Naive thymus-derived CD4-positive, alpha-beta T cell (primary cell): Measurements from ENCODE around the gene MDC1. TPM values are rescaled to one million over a fixed set of nuclear protein-coding genes. Genes with fewer than 3 reads are reported as not detected.

Source experiments
- ATAC-seq: fragments of 150-1000 bp; cut with Tn5 transposase; 2 replicates; pipeline ENCODE4 v1.10.0; 2021; ENCODE audit warnings: mild to moderate bottlenecking, moderate library complexity
- CTCF ChIA-PET: fragments of 350-600 bp; sonication (Branson Sonifier 250); formaldehyde crosslinking; loops from one replicate; lab custom pipeline; 2021; ENCODE audit warnings: antibody characterized with exemption; lab: Charles Lee
- POLR2A ChIA-PET: fragments of 350-600 bp; sonication (Branson Sonifier 250); formaldehyde crosslinking; loops from one replicate; lab custom pipeline; 2021; ENCODE audit warnings: antibody characterized with exemption, inconsistent platforms; lab: Charles Lee
- DNase-seq, 9 donors: peaks; one replicate each; pipeline versions ENCODE4 v3.0.0 to v3.0.0-alpha.2; 2020 to 2022; ENCODE audit warnings: mixed read lengths in 1 of 9
- H3K27ac ChIP-seq: one replicate; pipeline ENCODE4 v1.7.0; 2013; ENCODE audit warnings: mild to moderate bottlenecking, low read depth, low read length, moderate library complexity
- H3K27me3 ChIP-seq, 2 donors: one replicate each; pipeline ENCODE4 v1.7.0; 2013; ENCODE audit warnings: low read length in 2 of 2, mild to moderate bottlenecking in 2 of 2, moderate library complexity in 2 of 2; ENCODE audit not compliant: control insufficient read depth in 2 of 2, insufficient read depth in 2 of 2
- H3K36me3 ChIP-seq, 3 experiments: 1 replicate in 2 of 3; 2 replicates in 1 of 3; pipeline ENCODE4 v1.7.0; 2013; ENCODE audit warnings: low read length in 3 of 3, mild to moderate bottlenecking in 3 of 3, moderate library complexity in 1 of 3; ENCODE audit not compliant: insufficient read depth in 3 of 3, control insufficient read depth in 2 of 3
- H3K4me1 ChIP-seq, 2 donors: one replicate each; pipeline ENCODE4 v1.7.0; 2013; ENCODE audit warnings: low read length in 2 of 2, mild to moderate bottlenecking in 2 of 2, moderate library complexity in 1 of 2; ENCODE audit not compliant: control insufficient read depth in 2 of 2, insufficient read depth in 2 of 2
- H3K4me3 ChIP-seq: 2 replicates; pipeline ENCODE4 v1.7.0; 2013; ENCODE audit warnings: mild to moderate bottlenecking, low read length
- H3K9me3 ChIP-seq, 3 experiments: 1 replicate in 2 of 3; 2 replicates in 1 of 3; pipeline ENCODE4 v1.7.0; 2013; ENCODE audit warnings: low read length in 3 of 3; ENCODE audit not compliant: control insufficient read depth in 2 of 3
- H3K27ac Mint-ChIP-seq, 9 donors: one replicate each; pipeline ENCODE4 v1.8.0; 2020 to 2022; ENCODE audit warnings: mixed read lengths in 9 of 9, mild to moderate bottlenecking in 8 of 9, moderate library complexity in 5 of 9, inconsistent platforms in 2 of 9
- H3K27me3 Mint-ChIP-seq, 5 donors: one replicate each; pipeline ENCODE4 v1.8.0; 2021 to 2022; ENCODE audit warnings: mixed read lengths in 5 of 5, mild to moderate bottlenecking in 1 of 5
- H3K36me3 Mint-ChIP-seq, 5 donors: one replicate each; pipeline ENCODE4 v1.8.0; 2020 to 2022; ENCODE audit warnings: mixed read lengths in 5 of 5, mild to moderate bottlenecking in 3 of 5, inconsistent platforms in 1 of 5
- H3K4me1 Mint-ChIP-seq, 7 donors: one replicate each; pipeline ENCODE4 v1.8.0; 2020 to 2022; ENCODE audit warnings: mixed read lengths in 7 of 7, mild to moderate bottlenecking in 3 of 7, inconsistent platforms in 1 of 7
- H3K4me3 Mint-ChIP-seq, 10 donors: one replicate each; pipeline ENCODE4 v1.8.0; 2020 to 2022; ENCODE audit warnings: mild to moderate bottlenecking in 10 of 10, mixed read lengths in 10 of 10, moderate library complexity in 6 of 10, inconsistent platforms in 2 of 10
- H3K9me3 Mint-ChIP-seq, 11 donors: one replicate each; pipeline ENCODE4 v1.8.0; 2020 to 2022; ENCODE audit warnings: mixed read lengths in 11 of 11, mild to moderate bottlenecking in 4 of 11, inconsistent platforms in 1 of 11, moderate library complexity in 1 of 11
- intact Hi-C, 2 donors: fragments of 100-400 bp; cut with micrococcal nuclease; formaldehyde crosslinking; loops; one replicate each; pipeline ENCODE4 v1.15.1; 2023
- polyA plus RNA-seq, 2 donors: library from polyadenylated mRNA; unstranded; fragments of 300-500 nt; fragmentation: Illumina TruSeq; gene quantifications; one replicate each; pipeline ENCODE4 v1.2.3, GENCODE V29; 2021
- total RNA-seq, 6 experiments: library from RNA in 5 of 6; stranded (reverse) in 5 of 6; gene quantifications; 1 replicate in 5 of 6; 2 replicates in 1 of 6; pipeline ENCODE4 v1.2.3 and lab custom pipeline; 2021 to 2026

MDC1 gene
- total and polyA plus RNA-seq, 7 experiments from 2014 or later, result 4.5 to 78.9 (median 50.7) TPM

- Histone ChIP-seq H3K4me3 (peak overlapping the region; percentile 98), H3K27ac (peak overlapping the region; percentile 95), H3K27me3 (no peaks in the 10 kb centered on the region), H3K9me3 (no peaks in the 10 kb centered on the region), H3K4me1 (peaks cover 13 to 30% of the 10 kb centered on the region in 2 donors), H3K36me3 (peaks cover 0 to 43% (median 8%) of the 10 kb centered on the region in 3 experiments)
- Mint-ChIP-seq H3K4me3 (peak overlapping the region; percentile 90 to 100 (median 97)), H3K27ac (peak overlapping the region; percentile 95 to 99 (median 97)), H3K4me1 (peaks cover 38 to 49% (median 42%) of the 10 kb centered on the region in 7 donors), H3K27me3 (no peaks in the 10 kb centered on the region), H3K9me3 (peaks cover 0 to 5% (median 0%) of the 10 kb centered on the region in 11 donors), H3K36me3 (peaks cover 24 to 75% (median 29%) of the 10 kb centered on the region in 5 donors)
- no peak for ATAC-seq
- POLR2A ChIA-PET, result interaction anchor here (0.6 to 15.7 kb wide), 19 partner anchors 7 to 205 kb away, joined by 3 to 499 read pairs (median 4); partner anchors contain the start of genes DHX16, MDC1, MRPS18B and NRM
- intact Hi-C loops, result loop anchor here (2.0 to 5.0 kb wide), 4 partner anchors 127 to 474 kb away; partner anchors contain the start of genes CCHCR1 (in 1 of the 2), GNL1 (in 1 of the 2), PRR3 (in 1 of the 2) and TCF19 (in 1 of the 2)
- CTCF ChIA-PET, result interaction anchor here (1.0 to 8.9 kb wide), 2 partner anchors 37 to 55 kb away, joined by 3 to 304 read pairs; partner anchors contain the start of genes MDC1 and TUBB
- DNase-seq, result no peak
Observed at GRCh38 chr6:30683183-30683979, 33.7 kb downstream of the MDC1 start.

- H3K9me3 ChIP-seq, result no peaks in the 10 kb centered on the region
- H3K27ac Mint-ChIP-seq, result peak overlapping the region; percentile 95 to 99 (median 97)
- ATAC-seq, result peak; percentile 81
- H3K36me3 Mint-ChIP-seq, result peaks cover 24 to 74% (median 29%) of the 10 kb centered on the region in 5 donors
- H3K4me1 ChIP-seq, result peaks cover 5 to 24% of the 10 kb centered on the region in 2 donors
- peaks cover 3 to 49% (median 9%) of the 10 kb centered on the region in 3 experiments for H3K36me3 ChIP-seq
- no peaks in the 10 kb centered on the region for H3K27me3 Mint-ChIP-seq
- peaks cover 30 to 44% (median 34%) of the 10 kb centered on the region in 7 donors for H3K4me1 Mint-ChIP-seq
- ChIA-PET POLR2A (interaction anchor here (0.6 to 15.7 kb wide), 20 partner anchors 8 to 206 kb away, joined by 3 to 499 read pairs (median 4); partner anchors contain the start of genes DHX16, MDC1, MRPS18B and NRM), CTCF (interaction anchor here (0.5 to 8.9 kb wide), 7 partner anchors 13 to 412 kb away, joined by 3 to 304 read pairs (median 3); partner anchors contain the start of genes MDC1 and TUBB)
- peak overlapping the region; percentile 95 for H3K27ac ChIP-seq
- H3K4me3 ChIP-seq, result peak overlapping the region; percentile 98
- H3K27me3 ChIP-seq, result no peaks in the 10 kb centered on the region
- DNase-seq, result peak; percentile 69 to 93 (median 89)
- intact Hi-C loops, result loop anchor here (1.0 to 5.0 kb wide), 12 partner anchors 9 to 675 kb away; partner anchors contain the start of genes GNL1 (in 2 of the 2), MDC1 (in 2 of the 2), MRPS18B (in 2 of the 2) and PPP1R10 (in 2 of the 2)
- peaks cover 0 to 5% (median 0%) of the 10 kb centered on the region in 11 donors for H3K9me3 Mint-ChIP-seq
- H3K4me3 Mint-ChIP-seq, result peak overlapping the region; percentile 90 to 100 (median 97)
Observed at GRCh38 chr6:30682143-30683117, 34.7 kb downstream of the MDC1 start.

- no peaks in the 10 kb centered on the region for H3K27me3 ChIP-seq
- CTCF ChIA-PET, result interaction anchor here (0.5 to 8.9 kb wide), 8 partner anchors 38 to 412 kb away, joined by 3 to 304 read pairs (median 4); partner anchors contain the start of genes MDC1 and TUBB
- no peaks in the 10 kb centered on the region for H3K27me3 Mint-ChIP-seq
- H3K4me3 Mint-ChIP-seq, result peak overlapping the region; percentile 90 to 100 (median 97)
- H3K36me3 ChIP-seq, result peaks cover 3 to 52% (median 16%) of the 10 kb centered on the region in 3 experiments
- peaks cover 30 to 46% (median 34%) of the 10 kb centered on the region in 7 donors for H3K4me1 Mint-ChIP-seq
- H3K27ac ChIP-seq, result peak overlapping the region; percentile 95
- DNase-seq (peak in 1 of 9 donors; percentile 27), ATAC-seq (no peak)
- intact Hi-C loops, result loop anchor here (1.0 to 5.0 kb wide), 12 partner anchors 9 to 676 kb away; partner anchors contain the start of genes GNL1 (in 2 of the 2), MDC1 (in 2 of the 2), MRPS18B (in 2 of the 2) and PPP1R10 (in 2 of the 2)
- peaks cover 0 to 5% (median 0%) of the 10 kb centered on the region in 11 donors for H3K9me3 Mint-ChIP-seq
- POLR2A ChIA-PET, result interaction anchor here (0.6 to 15.7 kb wide), 16 partner anchors 9 to 188 kb away, joined by 3 to 499 read pairs (median 8); partner anchors contain the start of genes DHX16, MDC1, MRPS18B and NRM
- peak overlapping the region; percentile 98 for H3K4me3 ChIP-seq
- peaks cover 24 to 76% (median 32%) of the 10 kb centered on the region in 5 donors for H3K36me3 Mint-ChIP-seq
- H3K27ac Mint-ChIP-seq, result peak overlapping the region; percentile 95 to 99 (median 97)
- H3K9me3 ChIP-seq, result no peaks in the 10 kb centered on the region
- peaks cover 5 to 24% of the 10 kb centered on the region in 2 donors for H3K4me1 ChIP-seq
Observed at GRCh38 chr6:30681766-30682142, 35.3 kb downstream of the MDC1 start.

- H3K27ac Mint-ChIP-seq, result peak overlapping the region; percentile 85 to 99 (median 97)
- H3K27me3 Mint-ChIP-seq, result no peaks in the 10 kb centered on the region
- Histone ChIP-seq H3K27ac (peak overlapping the region; percentile 95), H3K4me1 (peaks cover 5 to 24% of the 10 kb centered on the region in 2 donors), H3K27me3 (no peaks in the 10 kb centered on the region), H3K4me3 (peak overlapping the region; percentile 98), H3K36me3 (peaks cover 10 to 50% (median 28%) of the 10 kb centered on the region in 3 experiments), H3K9me3 (no peaks in the 10 kb centered on the region)
- ChIA-PET CTCF (interaction anchor here (0.6 to 8.9 kb wide), 14 partner anchors 12 to 139 kb away, joined by 3 to 304 read pairs (median 8); partner anchors contain the start of genes MDC1, MRPS18B, NRM and PPP1R10), POLR2A (interaction anchor here (1.2 to 15.7 kb wide), 9 partner anchors 11 to 65 kb away, joined by 4 to 499 read pairs (median 18); partner anchors contain the start of genes MDC1, MRPS18B, NRM and PPP1R10)
- H3K4me1 Mint-ChIP-seq, result peaks cover 22 to 47% (median 40%) of the 10 kb centered on the region in 7 donors
- peak overlapping the region; percentile 90 to 100 (median 97) for H3K4me3 Mint-ChIP-seq
- intact Hi-C loops, result loop anchor here (1.0 to 10.0 kb wide), 8 partner anchors 42 to 477 kb away; partner anchors contain the start of genes CCHCR1 (in 1 of the 2) and TCF19 (in 1 of the 2)
- peaks cover 16 to 71% (median 33%) of the 10 kb centered on the region in 5 donors for H3K36me3 Mint-ChIP-seq
- DNase-seq (no peak), ATAC-seq (no peak)
- peaks cover 0 to 5% (median 0%) of the 10 kb centered on the region in 11 donors for H3K9me3 Mint-ChIP-seq
Observed at GRCh38 chr6:30679765-30680535, 37.1 kb downstream of the MDC1 start.
